GM19397 (cell line): ENCODE results near the gene CA12.

Experiments used
- ATAC-seq: cut with Tn5 transposase; IDR thresholded peaks from one replicate; pipeline ENCODE4 v1.9.1; 2021; ENCODE audit warnings: mild to moderate bottlenecking, moderate library complexity; ENCODE audit not compliant: unreplicated experiment

CA12 gene

GRCh38 chr15:63402498-63403253, 21.0 kb upstream of the CA12 start:
- ATAC-seq, result no peak

GRCh38 chr15:63401714-63402497, 20.3 kb upstream of the CA12 start:
- ATAC-seq, result no peak

GRCh38 chr15:63401078-63401477, 19.4 kb upstream of the CA12 start:
- ATAC-seq, result no peak

GRCh38 chr15:63398456-63398855, 16.8 kb upstream of the CA12 start:
- ATAC-seq, result no peak

GRCh38 chr15:63396152-63396928, 14.7 kb upstream of the CA12 start:
- no peak for ATAC-seq

- ATAC-seq, result no peak
Observed at GRCh38 chr15:63395730-63396151, 14.1 kb upstream of the CA12 start.

GRCh38 chr15:63392361-63393009, 10.8 kb upstream of the CA12 start:
- no peak for ATAC-seq

GRCh38 chr15:63391669-63392360, 10.2 kb upstream of the CA12 start:
- no peak for ATAC-seq

- no peak for ATAC-seq
Observed at GRCh38 chr15:63390689-63391088, 9.0 kb upstream of the CA12 start.

GRCh38 chr15:63389902-63390670, 8.4 kb upstream of the CA12 start:
- no peak for ATAC-seq

GRCh38 chr15:63388511-63388910, 6.9 kb upstream of the CA12 start:
- no peak for ATAC-seq

GRCh38 chr15:63387748-63388493, 6.3 kb upstream of the CA12 start:
- ATAC-seq, result no peak

- ATAC-seq, result no peak
Observed at GRCh38 chr15:63385911-63386531, 4.4 kb upstream of the CA12 start.

- no peak for ATAC-seq
Observed at GRCh38 chr15:63384906-63385305, 3.3 kb upstream of the CA12 start.

- ATAC-seq, result no peak
Observed at GRCh38 chr15:63382966-63383710, 1.5 kb upstream of the CA12 start.

GRCh38 chr15:63380808-63381282, 801 bp downstream of the CA12 start:
- no peak for ATAC-seq

GRCh38 chr15:63380151-63380807, 1.4 kb downstream of the CA12 start:
- no peak for ATAC-seq
